HG02870 (cell line): ENCODE results near the gene NPY2R.

ENCODE experiments used
- ATAC-seq: cut with Tn5 transposase; IDR thresholded peaks from one replicate; pipeline ENCODE4 v1.9.1; 2021; ENCODE audit warnings: mild to moderate bottlenecking, moderate library complexity; ENCODE audit not compliant: unreplicated experiment

NPY2R gene

DNA sequence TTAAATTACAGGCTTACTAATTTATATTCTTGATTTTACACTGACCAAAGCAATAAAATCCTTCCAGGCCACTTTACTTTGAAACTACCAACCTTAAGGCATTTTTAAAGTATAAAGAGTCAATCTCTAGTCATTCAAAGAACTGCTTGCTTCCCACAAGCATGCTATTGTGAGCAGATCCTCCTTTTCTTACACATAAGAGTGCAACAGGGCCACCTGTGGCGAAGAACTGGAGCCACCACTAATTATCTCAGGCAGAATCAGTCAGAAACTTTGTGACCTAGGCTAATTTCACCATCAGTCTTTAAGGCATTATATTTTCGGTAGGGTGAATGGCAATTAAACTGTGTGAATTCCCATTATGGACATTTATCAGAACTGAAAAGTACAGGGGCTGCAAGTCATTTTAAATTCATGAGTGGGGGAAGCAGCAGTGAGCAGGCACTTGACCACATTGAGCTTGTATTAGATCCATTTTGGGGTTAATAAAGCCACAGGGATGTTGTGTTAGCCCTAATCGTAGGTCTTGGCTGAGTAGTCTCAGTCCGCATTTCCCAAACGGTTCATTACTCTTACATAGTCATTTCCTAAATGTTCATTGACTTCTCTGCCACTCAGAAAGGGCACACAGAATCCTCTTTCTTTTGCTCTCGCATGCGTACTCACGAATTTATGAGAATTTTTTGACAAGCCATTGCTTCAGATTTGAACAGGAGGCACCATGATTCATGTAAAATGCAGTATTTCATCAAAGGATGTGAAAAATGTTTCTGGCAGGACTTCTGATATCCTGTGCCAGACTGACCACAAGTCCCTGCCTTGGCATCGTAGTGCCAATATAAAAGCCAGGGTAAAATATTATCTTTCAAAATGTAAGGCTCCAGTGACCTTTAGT is 39.8 kb downstream of the NPY2R start:
- ATAC-seq = no peak

- no peak for ATAC-seq
Measured at GRCh38 chr4:155249016-155249566, 40.7 kb downstream of the NPY2R start.

DNA sequence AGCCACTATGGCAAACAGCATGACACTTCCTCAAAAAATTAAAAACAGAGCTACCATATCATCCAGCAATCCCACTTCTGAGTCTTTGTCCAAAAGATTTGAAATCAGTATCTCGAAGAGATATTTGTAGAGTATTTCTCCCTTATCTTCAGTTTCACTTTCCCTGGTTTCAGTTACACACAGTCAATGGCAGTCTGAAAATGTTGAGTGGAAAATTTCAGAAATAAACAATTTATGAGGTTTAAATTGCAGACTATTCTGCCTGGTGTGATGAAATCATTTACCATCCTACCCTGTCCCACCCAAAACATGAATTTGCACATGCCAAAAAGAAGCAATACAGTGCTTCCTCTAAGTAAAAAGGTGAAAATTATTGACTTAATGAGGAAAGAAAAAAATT is 43.9 kb downstream of the NPY2R start:
- ATAC-seq = no peak

DNA sequence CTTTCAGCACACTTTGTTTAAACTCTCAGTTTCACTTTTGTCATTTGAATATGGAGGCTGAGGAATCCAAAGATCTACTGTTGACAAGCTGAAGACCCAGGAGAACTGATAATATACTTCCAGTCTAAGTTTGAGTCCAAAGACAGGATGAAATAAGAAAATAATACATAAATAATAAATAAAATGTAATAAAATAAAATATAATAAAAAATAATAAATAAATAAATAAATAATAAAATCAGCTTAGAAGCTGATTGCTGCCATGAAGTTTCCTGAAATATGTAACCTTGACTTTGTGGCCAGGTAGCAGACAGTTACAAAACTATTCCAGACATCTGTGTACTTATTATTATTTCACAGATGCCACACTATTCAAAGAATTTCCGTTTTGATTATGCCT is 55.0 kb downstream of the NPY2R start:
- no peak for ATAC-seq

GRCh38 chr4:155265113-155265512 is 56.7 kb downstream of the NPY2R start:
- no peak for ATAC-seq
